Neural progenitor cell (in vitro differentiated cells): ENCODE measurements around the gene TMEM37. TPM values are rescaled to one million over a fixed set of nuclear protein-coding genes. Genes with fewer than 3 reads are reported as not detected.

Experiments
- DNase-seq: peaks from one replicate; pipeline ENCODE4 v3.0.0-alpha.2; 2016; ENCODE audit warnings: low spot score
- H2AFZ ChIP-seq: fragments of 200-600 bp; sonication (generic); replicated peaks from 2 replicates; pipeline ENCODE4 v1.6.1; 2016; ENCODE audit warnings: antibody characterized with exemption
- H3F3A ChIP-seq: fragments of 200-600 bp; sonication (generic); 2 replicates; pipeline ENCODE4 v1.6.1; 2016; ENCODE audit warnings: antibody characterized with exemption, low read depth
- H3K27ac ChIP-seq: fragments of 200-600 bp; sonication (generic); 2 replicates; pipeline ENCODE4 v1.5.1; 2016; ENCODE audit warnings: mild to moderate bottlenecking
- H3K27me3 ChIP-seq: fragments of 200-600 bp; sonication (generic); 2 replicates; pipeline ENCODE4 v1.6.1; 2016; ENCODE audit warnings: mild to moderate bottlenecking, moderate library complexity
- H3K36me3 ChIP-seq: fragments of 200-600 bp; sonication (generic); 2 replicates; pipeline ENCODE4 v1.5.1; 2016
- H3K4me1 ChIP-seq: fragments of 200-600 bp; sonication (generic); 2 replicates; pipeline ENCODE4 v1.6.1; 2016; ENCODE audit warnings: mixed run types
- H3K4me2 ChIP-seq: fragments of 200-600 bp; sonication (generic); 2 replicates; pipeline ENCODE4 v1.6.1; 2016
- H3K4me3 ChIP-seq: fragments of 200-600 bp; sonication (generic); 2 replicates; pipeline ENCODE4 v1.5.1; 2016
- H3K79me2 ChIP-seq: fragments of 200-600 bp; sonication (generic); 2 replicates; pipeline ENCODE4 v1.6.1; 2016; ENCODE audit warnings: low read depth
- H3K9ac ChIP-seq: fragments of 200-600 bp; sonication (generic); 2 replicates; pipeline ENCODE4 v1.6.1; 2016
- H3K9me3 ChIP-seq: fragments of 200-600 bp; sonication (generic); 2 replicates; pipeline ENCODE4 v1.5.1; 2016; ENCODE audit warnings: low read depth
- H4K20me1 ChIP-seq: fragments of 200-600 bp; sonication (generic); 2 replicates; pipeline ENCODE4 v1.6.1; 2016; ENCODE audit warnings: low read depth
- H3K27ac Mint-ChIP-seq: 3 replicates; pipeline ENCODE4 v1.8.0; 2021; ENCODE audit warnings: mixed read lengths
- H3K27me3 Mint-ChIP-seq: 2 replicates; pipeline ENCODE4 v1.8.0; 2022; ENCODE audit warnings: low read depth, mild to moderate bottlenecking, inconsistent platforms, moderate library complexity, mixed read lengths; ENCODE audit not compliant: insufficient read depth
- H3K36me3 Mint-ChIP-seq: 3 replicates; pipeline ENCODE4 v1.8.0; 2021; ENCODE audit warnings: mixed read lengths
- H3K4me1 Mint-ChIP-seq: 3 replicates; pipeline ENCODE4 v1.8.0; 2021; ENCODE audit warnings: mixed read lengths
- H3K4me3 Mint-ChIP-seq: 3 replicates; pipeline ENCODE4 v1.8.0; 2021; ENCODE audit warnings: mild to moderate bottlenecking, moderate library complexity, mixed read lengths
- H3K9me3 Mint-ChIP-seq: 3 replicates; pipeline ENCODE4 v1.8.0; 2020; ENCODE audit warnings: mixed read lengths
- EZH2 ChIP-seq: fragments of 200-600 bp; sonication (generic); IDR thresholded peaks from 2 replicates; pipeline ENCODE4 v1.6.1; 2017; ENCODE audit warnings: antibody characterized with exemption, mild to moderate bottlenecking, moderate library complexity
- EZH2phosphoT487 ChIP-seq: fragments of 200-600 bp; sonication (generic); IDR thresholded peaks from 2 replicates; pipeline ENCODE4 v1.6.1; 2017; ENCODE audit warnings: antibody characterized with exemption
- total RNA-seq: library from RNA; depleted of rRNA; stranded (reverse); fragments of >200 nt; gene quantifications from 2 replicates; pipeline ENCODE4 v1.2.3, GENCODE V29; 2015; ENCODE audit warnings: low replicate concordance
- TF ChIP-seq, protein P1 (sequence below): fragments of 200-600 bp; sonication (generic); IDR thresholded peaks from 2 replicates; pipeline ENCODE4 v1.5.1; 2017; ENCODE audit warnings: antibody characterized with exemption, mild to moderate bottlenecking

TMEM37 gene
- total RNA-seq, 1 donor from 2014 or later: 1.0 TPM

DNA sequence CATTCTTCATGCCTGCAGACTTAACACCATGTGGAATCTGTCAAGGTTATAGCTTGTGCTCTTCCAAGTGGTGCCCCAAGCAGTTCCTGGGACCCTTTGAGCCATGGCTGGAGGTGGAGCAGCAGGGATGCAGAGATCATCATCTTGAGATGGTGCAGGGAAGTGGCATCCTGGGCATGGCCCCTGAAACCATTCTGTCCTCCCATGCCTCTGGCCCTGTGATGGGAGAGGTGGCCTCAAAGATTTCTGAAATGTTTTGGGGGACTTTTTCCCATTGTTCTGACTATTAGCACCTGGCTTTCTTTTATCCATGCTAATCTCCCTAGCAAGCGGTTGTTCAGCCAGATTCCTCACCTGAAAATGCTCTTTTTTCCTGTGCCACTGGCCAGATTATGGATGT, 10.3 kb upstream of the TMEM37 start:
- Histone ChIP-seq H3K4me3 (no peak overlapping the region), H3K36me3 (no peaks in the 10 kb centered on the region), H3K9me3 (no peaks in the 10 kb centered on the region), H3K4me1 (no peaks in the 10 kb centered on the region), H3K4me2 (no peak overlapping the region), H4K20me1 (no peaks in the 10 kb centered on the region), H3F3A (no peaks in the 10 kb centered on the region), H2AFZ (no peak overlapping the region), H3K79me2 (no peaks in the 10 kb centered on the region), H3K27ac (no peak overlapping the region), H3K9ac (no peak overlapping the region), H3K27me3 (no peaks in the 10 kb centered on the region)
- no peak overlapping the region for H3K4me3 Mint-ChIP-seq
- peaks cover 8% of the 10 kb centered on the region for H3K4me1 Mint-ChIP-seq
- no peak for DNase-seq
- peaks cover 6% of the 10 kb centered on the region for H3K27me3 Mint-ChIP-seq
- H3K27ac Mint-ChIP-seq: no peak overlapping the region
- H3K9me3 Mint-ChIP-seq: peaks cover 17% of the 10 kb centered on the region
- H3K36me3 Mint-ChIP-seq: peaks cover 2% of the 10 kb centered on the region
- no peak for TF ChIP-seq EZH2
- TF ChIP-seq, protein P1, sequence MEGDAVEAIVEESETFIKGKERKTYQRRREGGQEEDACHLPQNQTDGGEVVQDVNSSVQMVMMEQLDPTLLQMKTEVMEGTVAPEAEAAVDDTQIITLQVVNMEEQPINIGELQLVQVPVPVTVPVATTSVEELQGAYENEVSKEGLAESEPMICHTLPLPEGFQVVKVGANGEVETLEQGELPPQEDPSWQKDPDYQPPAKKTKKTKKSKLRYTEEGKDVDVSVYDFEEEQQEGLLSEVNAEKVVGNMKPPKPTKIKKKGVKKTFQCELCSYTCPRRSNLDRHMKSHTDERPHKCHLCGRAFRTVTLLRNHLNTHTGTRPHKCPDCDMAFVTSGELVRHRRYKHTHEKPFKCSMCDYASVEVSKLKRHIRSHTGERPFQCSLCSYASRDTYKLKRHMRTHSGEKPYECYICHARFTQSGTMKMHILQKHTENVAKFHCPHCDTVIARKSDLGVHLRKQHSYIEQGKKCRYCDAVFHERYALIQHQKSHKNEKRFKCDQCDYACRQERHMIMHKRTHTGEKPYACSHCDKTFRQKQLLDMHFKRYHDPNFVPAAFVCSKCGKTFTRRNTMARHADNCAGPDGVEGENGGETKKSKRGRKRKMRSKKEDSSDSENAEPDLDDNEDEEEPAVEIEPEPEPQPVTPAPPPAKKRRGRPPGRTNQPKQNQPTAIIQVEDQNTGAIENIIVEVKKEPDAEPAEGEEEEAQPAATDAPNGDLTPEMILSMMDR: no peak
- no peak for TF ChIP-seq EZH2phosphoT487

GRCh38 chr2:119421741-119422140, 9.9 kb upstream of the TMEM37 start:
- Histone ChIP-seq H2AFZ (no peak overlapping the region), H3K9ac (no peak overlapping the region), H3K79me2 (no peaks in the 10 kb centered on the region), H4K20me1 (no peaks in the 10 kb centered on the region), H3K9me3 (no peaks in the 10 kb centered on the region), H3K36me3 (no peaks in the 10 kb centered on the region), H3K4me1 (no peaks in the 10 kb centered on the region), H3K27me3 (no peaks in the 10 kb centered on the region), H3F3A (no peaks in the 10 kb centered on the region), H3K27ac (no peak overlapping the region), H3K4me2 (no peak overlapping the region), H3K4me3 (no peak overlapping the region)
- Mint-ChIP-seq H3K9me3 (peaks cover 17% of the 10 kb centered on the region), H3K36me3 (peaks cover 2% of the 10 kb centered on the region), H3K27me3 (peaks cover 8% of the 10 kb centered on the region), H3K4me1 (peaks cover 10% of the 10 kb centered on the region), H3K27ac (no peak overlapping the region), H3K4me3 (no peak overlapping the region)
- TF ChIP-seq EZH2phosphoT487 (no peak), EZH2 (no peak)
- TF ChIP-seq, protein P1: no peak
- no peak for DNase-seq

GRCh38 chr2:119422360-119423107, 9.1 kb upstream of the TMEM37 start:
- Histone ChIP-seq H3K9me3 (no peaks in the 10 kb centered on the region), H3K36me3 (no peaks in the 10 kb centered on the region), H3K27me3 (no peaks in the 10 kb centered on the region), H3K4me1 (no peaks in the 10 kb centered on the region), H4K20me1 (no peaks in the 10 kb centered on the region), H3K4me2 (no peak overlapping the region), H3F3A (peaks cover 3% of the 10 kb centered on the region), H3K79me2 (no peaks in the 10 kb centered on the region), H3K9ac (no peak overlapping the region), H3K27ac (no peak overlapping the region), H3K4me3 (no peak overlapping the region), H2AFZ (no peak overlapping the region)
- Mint-ChIP-seq H3K27me3 (peaks cover 10% of the 10 kb centered on the region), H3K4me3 (no peak overlapping the region), H3K4me1 (peaks cover 16% of the 10 kb centered on the region), H3K9me3 (peaks cover 17% of the 10 kb centered on the region), H3K27ac (no peak overlapping the region), H3K36me3 (peaks cover 2% of the 10 kb centered on the region)
- no peak for DNase-seq
- TF ChIP-seq EZH2: no peak
- TF ChIP-seq, protein P1: no peak
- no peak for TF ChIP-seq EZH2phosphoT487
